ENCODE data around the gene COX7A2. TPM values are rescaled to one million over a fixed set of nuclear protein-coding genes. Genes with fewer than 3 reads are reported as not detected.

The COX7A2 gene
- total RNA-seq, 2 donors from 2014 or later: 795 to 814 TPM

- intact Hi-C loops (cut with DNase I): no loop called here
- H3K36me3 ChIP-seq: peaks cover 15% of the 10 kb centered on the region
- no peak for DNase-seq
These were observed 17.7 kb upstream of the COX7A2 start for GRCh38 chr6:75261299-75261698.

GRCh38 chr6:75257343-75258087 is 13.9 kb upstream of the COX7A2 start:
- H3K36me3 ChIP-seq: peaks cover 20% of the 10 kb centered on the region
- intact Hi-C loops (cut with DNase I): no loop called here
- TF ChIP-seq, protein P1, sequence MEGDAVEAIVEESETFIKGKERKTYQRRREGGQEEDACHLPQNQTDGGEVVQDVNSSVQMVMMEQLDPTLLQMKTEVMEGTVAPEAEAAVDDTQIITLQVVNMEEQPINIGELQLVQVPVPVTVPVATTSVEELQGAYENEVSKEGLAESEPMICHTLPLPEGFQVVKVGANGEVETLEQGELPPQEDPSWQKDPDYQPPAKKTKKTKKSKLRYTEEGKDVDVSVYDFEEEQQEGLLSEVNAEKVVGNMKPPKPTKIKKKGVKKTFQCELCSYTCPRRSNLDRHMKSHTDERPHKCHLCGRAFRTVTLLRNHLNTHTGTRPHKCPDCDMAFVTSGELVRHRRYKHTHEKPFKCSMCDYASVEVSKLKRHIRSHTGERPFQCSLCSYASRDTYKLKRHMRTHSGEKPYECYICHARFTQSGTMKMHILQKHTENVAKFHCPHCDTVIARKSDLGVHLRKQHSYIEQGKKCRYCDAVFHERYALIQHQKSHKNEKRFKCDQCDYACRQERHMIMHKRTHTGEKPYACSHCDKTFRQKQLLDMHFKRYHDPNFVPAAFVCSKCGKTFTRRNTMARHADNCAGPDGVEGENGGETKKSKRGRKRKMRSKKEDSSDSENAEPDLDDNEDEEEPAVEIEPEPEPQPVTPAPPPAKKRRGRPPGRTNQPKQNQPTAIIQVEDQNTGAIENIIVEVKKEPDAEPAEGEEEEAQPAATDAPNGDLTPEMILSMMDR (IDR thresholded peaks at IDR 0.05): no peak

More at GRCh38 chr6:75261299-75261698, 17.7 kb upstream of the COX7A2 start:
- no peaks in the 10 kb centered on the region for H3K27me3 ChIP-seq
- H3K9ac ChIP-seq (ENCODE audit: low read depth in 2 of 2, low read length in 2 of 2): no peak overlapping the region
- H3K9me3 ChIP-seq: no peaks in the 10 kb centered on the region
- no peak overlapping the region for H3K4me3 ChIP-seq
- H3K4me1 ChIP-seq: no peaks in the 10 kb centered on the region
- no peak overlapping the region for H3K27ac ChIP-seq
- TF ChIP-seq, protein P1 (IDR thresholded peaks at IDR 0.05): no peak

GRCh38 chr6:75250552-75250951 is 7.0 kb upstream of the COX7A2 start:
- H3K9me3 ChIP-seq: no peaks in the 10 kb centered on the region
- no peaks in the 10 kb centered on the region for H3K4me1 ChIP-seq
- H3K36me3 ChIP-seq: peaks cover 3% of the 10 kb centered on the region
- no peak for DNase-seq
- H3K4me3 ChIP-seq: no peak overlapping the region
- TF ChIP-seq, protein P1 (IDR thresholded peaks at IDR 0.05): no peak
- no peaks in the 10 kb centered on the region for H3K27me3 ChIP-seq
- H3K9ac ChIP-seq (ENCODE audit: low read depth in 2 of 2, low read length in 2 of 2): no peak overlapping the region
- intact Hi-C loops (cut with DNase I): no loop called here
- no peak overlapping the region for H3K27ac ChIP-seq

More at GRCh38 chr6:75257343-75258087, 13.9 kb upstream of the COX7A2 start:
- H3K27ac ChIP-seq: no peak overlapping the region
- no peak overlapping the region for H3K4me3 ChIP-seq
- H3K9me3 ChIP-seq: no peaks in the 10 kb centered on the region
- no peak for DNase-seq
- no peaks in the 10 kb centered on the region for H3K27me3 ChIP-seq
- H3K4me1 ChIP-seq: no peaks in the 10 kb centered on the region
- H3K9ac ChIP-seq (ENCODE audit: low read depth in 2 of 2, low read length in 2 of 2): no peak overlapping the region

GRCh38 chr6:75249837-75250236 is 6.2 kb upstream of the COX7A2 start:
- TF ChIP-seq, protein P1 (IDR thresholded peaks at IDR 0.05): no peak
- Histone ChIP-seq H3K27me3 (no peaks in the 10 kb centered on the region), H3K4me1 (no peaks in the 10 kb centered on the region), H3K9ac (ENCODE audit: low read depth in 2 of 2, low read length in 2 of 2) (no peak overlapping the region), H3K9me3 (no peaks in the 10 kb centered on the region), H3K4me3 (no peak overlapping the region), H3K36me3 (no peaks in the 10 kb centered on the region), H3K27ac (no peak overlapping the region)
- no peak for DNase-seq
- intact Hi-C loops (cut with DNase I): no loop called here

GRCh38 chr6:75246386-75246785 is 2.8 kb upstream of the COX7A2 start:
- H3K27me3 ChIP-seq: no peaks in the 10 kb centered on the region
- no peak overlapping the region for H3K27ac ChIP-seq
- intact Hi-C loops (cut with DNase I): no loop called here
- no peak overlapping the region for H3K4me3 ChIP-seq
- no peaks in the 10 kb centered on the region for H3K9me3 ChIP-seq
- TF ChIP-seq, protein P1 (IDR thresholded peaks at IDR 0.05): no peak
- H3K4me1 ChIP-seq: no peaks in the 10 kb centered on the region
- no peak for DNase-seq
- H3K36me3 ChIP-seq: no peaks in the 10 kb centered on the region
- no peak overlapping the region for H3K9ac ChIP-seq (ENCODE audit: low read depth in 2 of 2, low read length in 2 of 2)

Measured in colonic mucosa (tissue), 4 donors.